ENCODE data around the gene RREB1.

The RREB1 gene

DNA sequence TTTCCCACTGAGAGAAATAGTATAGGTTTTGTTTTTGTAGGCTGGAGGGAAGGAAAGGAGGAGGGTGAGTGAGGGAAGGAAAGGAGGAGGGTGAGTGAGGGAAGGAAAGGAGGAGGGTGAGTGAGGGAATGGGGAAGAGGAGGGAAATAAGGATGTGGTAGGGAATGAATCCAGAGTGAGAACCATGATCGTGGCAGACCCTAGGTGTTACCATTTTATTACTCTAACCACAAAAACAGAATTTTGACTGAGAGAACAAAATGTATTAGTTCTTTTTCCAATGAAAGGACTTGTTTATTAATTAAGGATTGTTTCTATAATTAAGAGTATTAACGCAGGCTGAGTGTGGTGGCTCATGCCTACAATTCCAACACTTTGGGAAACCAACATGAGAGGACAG lies 188.8 kb downstream of the RREB1 start:
- ChIA-PET POLR2A (ENCODE audit: low non-redundant PET) (no interaction called here), CTCF (interaction anchor here (0.8 kb wide), 1 partner anchor 31 kb away, joined by 7 read pairs; no protein-coding TSS in a partner anchor)
- H3K27ac ChIP-seq: no peak overlapping the region
- TF ChIP-seq, protein P1, sequence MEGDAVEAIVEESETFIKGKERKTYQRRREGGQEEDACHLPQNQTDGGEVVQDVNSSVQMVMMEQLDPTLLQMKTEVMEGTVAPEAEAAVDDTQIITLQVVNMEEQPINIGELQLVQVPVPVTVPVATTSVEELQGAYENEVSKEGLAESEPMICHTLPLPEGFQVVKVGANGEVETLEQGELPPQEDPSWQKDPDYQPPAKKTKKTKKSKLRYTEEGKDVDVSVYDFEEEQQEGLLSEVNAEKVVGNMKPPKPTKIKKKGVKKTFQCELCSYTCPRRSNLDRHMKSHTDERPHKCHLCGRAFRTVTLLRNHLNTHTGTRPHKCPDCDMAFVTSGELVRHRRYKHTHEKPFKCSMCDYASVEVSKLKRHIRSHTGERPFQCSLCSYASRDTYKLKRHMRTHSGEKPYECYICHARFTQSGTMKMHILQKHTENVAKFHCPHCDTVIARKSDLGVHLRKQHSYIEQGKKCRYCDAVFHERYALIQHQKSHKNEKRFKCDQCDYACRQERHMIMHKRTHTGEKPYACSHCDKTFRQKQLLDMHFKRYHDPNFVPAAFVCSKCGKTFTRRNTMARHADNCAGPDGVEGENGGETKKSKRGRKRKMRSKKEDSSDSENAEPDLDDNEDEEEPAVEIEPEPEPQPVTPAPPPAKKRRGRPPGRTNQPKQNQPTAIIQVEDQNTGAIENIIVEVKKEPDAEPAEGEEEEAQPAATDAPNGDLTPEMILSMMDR (conservative IDR thresholded peaks at IDR 0.05; ENCODE audit: low read depth): no peak
- no peak for DNase-seq (ENCODE audit: low spot score)

DNA sequence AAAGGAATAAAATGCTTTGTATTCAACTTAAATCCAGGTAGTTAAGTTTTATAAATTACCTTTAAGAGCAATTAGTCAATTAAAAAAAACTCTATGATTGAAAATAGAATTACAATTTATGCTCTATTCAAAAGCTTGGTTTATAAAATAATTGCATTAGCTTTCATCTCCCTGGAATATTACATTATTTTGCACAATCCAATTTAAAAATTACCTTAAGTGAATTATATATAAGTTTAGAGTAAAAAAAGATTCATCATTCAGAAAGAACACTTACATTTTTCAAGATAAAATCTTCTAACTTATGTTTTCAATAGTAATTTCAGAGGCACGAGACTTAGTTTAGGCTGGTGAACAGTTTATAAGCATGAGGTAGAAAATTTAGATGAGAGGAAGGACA lies 190.4 kb downstream of the RREB1 start:
- TF ChIP-seq, protein P1 (conservative IDR thresholded peaks at IDR 0.05; ENCODE audit: low read depth): no peak
- H3K27ac ChIP-seq: no peak overlapping the region
- ChIA-PET CTCF (no interaction called here), POLR2A (ENCODE audit: low non-redundant PET) (no interaction called here)
- no peak for DNase-seq (ENCODE audit: low spot score)

DNA sequence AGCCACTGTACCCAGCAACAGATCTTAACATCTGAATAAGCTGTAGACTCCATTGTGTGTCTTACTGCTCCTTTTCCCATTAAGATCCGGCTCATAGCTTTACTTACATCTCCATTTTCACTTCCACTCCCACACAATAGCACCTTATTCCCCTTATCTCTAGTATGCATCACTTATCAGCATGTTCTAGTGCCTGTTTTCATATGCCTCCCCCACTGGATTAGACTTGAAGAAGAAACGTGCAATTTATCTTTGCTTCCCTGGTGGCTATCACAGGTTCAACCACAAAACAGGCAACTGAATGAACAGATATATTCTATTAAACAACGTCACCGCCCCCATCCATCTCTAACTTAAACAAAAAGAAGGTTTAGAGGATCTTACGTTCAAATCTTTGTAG lies 193.2 kb downstream of the RREB1 start:
- ChIA-PET POLR2A (ENCODE audit: low non-redundant PET) (no interaction called here), CTCF (no interaction called here)
- no peak for DNase-seq (ENCODE audit: low spot score)
- H3K27ac ChIP-seq: no peak overlapping the region
- TF ChIP-seq, protein P1 (conservative IDR thresholded peaks at IDR 0.05; ENCODE audit: low read depth): no peak
